Activated gamma-delta T cell treated with Interleukin-2 at 50 U/mL for 16 hours (primary cell): ENCODE data around the gene PSENEN.

Experiments used
- DNase-seq: peaks from one replicate; pipeline ENCODE4 v3.0.0-alpha.2; 2020

Gene PSENEN, protein sequence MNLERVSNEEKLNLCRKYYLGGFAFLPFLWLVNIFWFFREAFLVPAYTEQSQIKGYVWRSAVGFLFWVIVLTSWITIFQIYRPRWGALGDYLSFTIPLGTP

DNA sequence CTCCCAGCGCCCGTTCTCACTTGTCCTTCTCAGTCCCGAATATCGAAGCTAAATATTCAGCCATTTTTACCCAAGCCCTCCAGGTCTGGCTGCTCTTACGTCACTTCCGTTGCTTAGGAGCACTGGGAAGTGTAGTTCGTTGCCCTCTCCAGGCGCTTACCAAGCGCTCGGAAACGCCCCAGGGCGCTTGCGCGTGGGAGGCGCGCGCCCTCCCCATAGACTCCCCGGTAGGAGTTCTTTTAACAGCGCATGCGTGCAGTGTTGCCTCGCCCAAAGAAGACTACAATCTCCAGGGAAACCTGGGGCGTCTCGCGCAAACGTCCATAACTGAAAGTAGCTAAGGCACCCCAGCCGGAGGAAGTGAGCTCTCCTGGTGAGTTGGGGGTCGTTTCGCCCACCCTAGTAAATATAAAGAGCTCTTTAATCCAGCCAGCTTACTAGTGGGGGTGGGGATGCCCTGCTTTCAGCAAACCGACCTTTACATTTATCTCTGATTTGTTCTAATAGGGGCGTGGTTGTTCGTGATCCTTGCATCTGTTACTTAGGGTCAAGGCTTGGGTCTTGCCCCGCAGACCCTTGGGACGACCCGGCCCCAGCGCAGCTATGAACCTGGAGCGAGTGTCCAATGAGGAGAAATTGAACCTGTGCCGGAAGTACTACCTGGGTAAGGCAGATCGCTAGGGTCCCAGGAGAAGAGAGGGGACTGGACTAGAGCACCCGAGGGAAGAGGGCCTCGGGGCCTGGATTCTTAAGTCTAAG lies at the start of gene PSENEN, which contains the start of gene U2AF1L4:
Gene PSENEN (plus strand): TSS at position 324 of the 759 bp plus-strand sequence. CDS start 280 bp downstream, at position 604.
Gene U2AF1L4 (minus strand): TSS at position 91 of the 759 bp plus-strand sequence. CDS start 27 bp downstream, at position 64.
- peak; percentile 96 for DNase-seq

DNA sequence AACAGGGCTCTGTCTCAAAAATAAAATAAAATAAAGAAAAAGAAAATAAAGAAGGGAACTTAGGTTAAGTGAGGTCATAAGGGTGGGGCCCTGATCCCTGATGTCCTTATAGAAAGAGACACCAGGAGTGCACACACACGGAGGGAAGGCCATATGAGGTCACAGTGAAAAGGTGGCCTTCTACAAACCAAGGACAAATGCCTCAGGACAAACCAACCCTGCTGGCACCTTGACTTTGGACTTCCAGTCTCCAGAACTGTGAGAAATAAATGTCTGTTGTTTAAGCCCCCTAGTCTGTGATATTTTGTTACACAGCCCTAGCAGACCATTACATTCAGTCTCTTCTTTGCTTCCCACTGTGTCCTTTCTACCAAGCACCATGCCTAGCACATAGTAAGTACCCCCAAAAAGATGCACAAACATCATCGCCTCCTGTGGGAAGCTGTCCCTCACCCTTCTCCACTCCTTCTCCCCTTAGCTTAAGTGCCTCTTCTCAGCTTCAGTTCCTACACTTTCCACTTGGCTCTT lies 49.5 kb upstream of the PSENEN start:
- no peak for DNase-seq

DNA sequence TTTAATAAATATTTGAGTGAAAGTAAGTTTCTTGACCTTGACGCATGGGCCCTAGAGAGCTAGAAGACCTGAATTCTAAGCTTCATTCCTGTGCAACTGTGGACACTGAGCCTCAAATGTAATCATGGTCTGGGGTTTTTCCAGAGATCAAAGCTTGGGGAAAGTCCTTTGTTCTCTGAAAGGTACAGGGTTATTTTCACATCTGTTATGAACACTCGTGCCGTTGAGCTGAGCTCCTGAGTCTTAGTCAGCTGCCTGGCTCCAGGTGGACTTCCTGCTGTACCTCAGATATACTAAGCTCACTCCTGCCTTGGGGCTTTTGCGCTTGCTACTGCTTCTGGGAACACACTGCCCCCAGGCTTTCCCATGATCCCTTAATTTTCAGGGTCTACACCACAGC lies 48.6 kb upstream of the PSENEN start:
- DNase-seq, result no peak

DNA sequence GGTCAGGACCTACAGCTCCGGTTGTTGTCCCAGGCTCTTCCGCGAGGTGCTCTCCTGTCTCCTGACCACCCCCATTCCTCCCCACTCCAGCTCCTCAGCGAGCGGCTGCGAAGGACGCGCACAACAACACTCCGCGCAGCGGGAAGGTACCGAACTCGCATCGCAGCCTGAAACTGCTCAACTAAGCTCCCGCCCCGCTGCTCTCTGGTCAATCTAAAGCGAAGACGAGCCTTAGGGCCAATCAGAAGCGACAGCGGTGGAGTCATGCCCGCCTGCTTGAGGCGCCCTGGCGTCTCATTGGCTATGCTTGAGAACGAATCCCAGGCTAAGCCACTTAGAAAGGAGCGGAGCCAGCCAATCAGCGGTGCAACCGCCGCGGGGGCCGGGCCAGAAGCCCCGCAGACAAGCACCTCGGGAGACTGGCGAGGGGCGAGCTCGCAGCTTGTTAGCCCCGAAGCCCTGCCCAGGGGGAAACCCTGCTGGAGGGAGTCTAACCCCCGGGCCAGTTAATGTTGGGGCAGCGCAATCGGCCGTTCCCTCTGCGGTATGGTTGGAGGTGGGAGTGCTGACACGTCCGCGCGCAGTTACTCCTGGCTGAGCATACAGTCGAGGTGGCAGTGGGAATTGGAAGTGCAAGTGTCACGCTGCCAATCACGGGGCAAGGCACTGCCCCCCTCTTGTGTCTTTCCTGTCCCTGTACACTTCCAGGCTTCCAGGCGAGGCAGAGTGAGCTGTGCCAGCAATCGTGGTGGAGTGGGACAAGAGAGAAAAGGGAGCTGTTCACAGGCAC lies 43.0 kb upstream of the PSENEN start:
- DNase-seq, result peak; percentile 88

DNA sequence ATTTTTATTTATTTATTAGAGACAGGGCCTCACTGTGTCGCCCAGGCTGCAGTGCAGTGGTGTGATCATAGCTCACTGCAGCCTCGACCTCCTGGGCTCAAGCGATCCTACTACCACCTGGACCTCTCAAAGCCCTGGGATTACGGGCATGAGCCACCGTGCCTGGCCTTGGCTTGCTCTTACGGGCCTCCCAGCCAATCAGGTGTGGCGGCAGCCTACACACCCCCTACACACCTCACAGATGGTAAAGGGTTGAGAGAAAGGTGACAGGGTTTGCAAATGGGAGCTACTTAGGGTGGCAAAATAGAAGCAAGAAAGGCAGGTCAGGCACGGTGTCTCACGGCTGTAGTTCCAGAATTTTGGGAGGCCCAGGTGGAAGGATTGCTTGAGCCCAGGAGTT lies 42.1 kb upstream of the PSENEN start:
- DNase-seq, result no peak

DNA sequence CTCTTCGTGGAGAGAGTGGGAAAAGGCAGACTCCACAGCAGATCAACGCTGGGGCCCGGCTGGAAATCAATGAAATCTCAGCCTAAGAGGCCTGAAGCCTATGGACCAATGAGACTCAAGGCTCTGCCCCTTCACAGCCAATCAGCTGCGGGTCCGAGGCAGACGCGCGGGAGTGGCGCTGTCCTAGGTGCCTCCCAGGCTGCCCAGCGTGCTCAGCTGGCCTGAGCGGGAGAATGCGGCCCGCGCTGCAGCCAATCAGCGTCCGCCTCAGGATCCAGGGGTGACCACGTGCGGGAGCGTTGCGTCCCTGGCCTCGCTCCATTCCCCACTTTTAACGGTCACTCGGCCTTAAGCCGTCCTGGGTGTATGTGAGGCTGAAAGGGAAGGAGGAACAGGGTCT lies 41.2 kb upstream of the PSENEN start, which contains the start of gene ZBTB32:
Gene ZBTB32 (plus strand): TSS at position 341 of the 400 bp plus-strand sequence. CDS start 10,069 bp downstream, outside the sequence.
- no peak for DNase-seq

DNA sequence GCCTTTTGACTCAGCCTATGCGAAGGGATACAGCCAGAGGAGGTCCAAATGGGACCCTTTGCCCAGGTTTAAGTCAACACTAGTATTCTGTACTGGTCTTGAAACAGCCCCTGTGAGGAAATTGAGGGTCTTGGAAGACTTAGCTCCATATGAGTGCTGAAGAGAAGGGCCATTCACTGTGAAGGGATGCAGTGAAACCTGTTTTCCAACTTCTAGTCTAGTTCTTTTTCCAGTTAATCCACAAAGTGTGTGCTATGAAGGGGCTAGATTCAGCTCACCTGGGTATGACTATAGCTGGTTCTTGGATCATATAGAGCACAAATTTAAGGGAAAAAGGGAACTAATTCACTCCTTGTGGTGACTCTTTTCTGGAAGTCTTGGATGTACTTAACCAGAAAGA lies 37.1 kb upstream of the PSENEN start:
- DNase-seq, result no peak

DNA sequence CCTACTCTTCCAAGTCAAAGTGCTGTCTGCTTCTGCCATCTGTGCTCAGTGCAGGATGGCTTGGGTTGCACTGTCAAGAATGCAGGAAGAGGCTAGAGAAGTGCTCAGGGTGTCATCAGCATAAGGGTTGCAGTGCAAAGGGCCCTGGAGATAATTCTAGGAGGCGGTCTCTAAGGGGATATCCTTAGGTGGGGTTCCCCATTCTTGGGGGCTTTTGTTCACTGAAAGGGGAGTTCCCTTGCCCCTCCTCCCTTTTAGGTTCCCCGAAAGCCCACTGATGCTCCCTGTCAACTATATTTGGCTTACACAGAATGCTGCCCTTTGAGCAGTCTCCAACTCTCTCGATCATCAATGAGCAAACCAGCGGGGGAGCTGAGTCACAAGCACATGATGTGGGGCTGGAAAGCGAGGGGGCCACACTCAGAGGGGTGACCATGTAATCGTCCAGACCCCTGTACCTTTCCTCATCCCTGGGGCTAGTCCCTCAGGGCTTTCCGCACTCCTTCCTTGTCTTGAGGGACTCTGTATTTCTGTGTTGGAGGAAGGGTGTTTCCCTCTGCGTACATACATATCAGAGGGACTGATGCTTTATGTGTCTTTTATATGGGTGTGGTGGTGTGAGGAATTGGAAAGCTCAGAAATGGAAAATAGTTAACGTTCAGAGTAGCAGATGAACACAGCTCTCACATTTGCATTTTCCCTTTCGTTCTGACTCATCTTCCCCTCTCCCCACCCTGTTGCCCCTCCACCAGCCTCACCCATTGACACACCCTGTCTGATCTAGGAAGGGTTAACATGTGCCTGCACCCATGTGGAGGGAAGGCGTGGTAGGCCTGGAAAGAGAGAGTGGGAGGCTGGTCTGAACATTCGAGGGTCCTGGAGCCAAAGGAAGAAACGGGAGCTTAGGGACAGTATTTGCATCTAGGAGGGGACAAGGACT lies 34.4 kb upstream of the PSENEN start:
- DNase-seq, result no peak

DNA sequence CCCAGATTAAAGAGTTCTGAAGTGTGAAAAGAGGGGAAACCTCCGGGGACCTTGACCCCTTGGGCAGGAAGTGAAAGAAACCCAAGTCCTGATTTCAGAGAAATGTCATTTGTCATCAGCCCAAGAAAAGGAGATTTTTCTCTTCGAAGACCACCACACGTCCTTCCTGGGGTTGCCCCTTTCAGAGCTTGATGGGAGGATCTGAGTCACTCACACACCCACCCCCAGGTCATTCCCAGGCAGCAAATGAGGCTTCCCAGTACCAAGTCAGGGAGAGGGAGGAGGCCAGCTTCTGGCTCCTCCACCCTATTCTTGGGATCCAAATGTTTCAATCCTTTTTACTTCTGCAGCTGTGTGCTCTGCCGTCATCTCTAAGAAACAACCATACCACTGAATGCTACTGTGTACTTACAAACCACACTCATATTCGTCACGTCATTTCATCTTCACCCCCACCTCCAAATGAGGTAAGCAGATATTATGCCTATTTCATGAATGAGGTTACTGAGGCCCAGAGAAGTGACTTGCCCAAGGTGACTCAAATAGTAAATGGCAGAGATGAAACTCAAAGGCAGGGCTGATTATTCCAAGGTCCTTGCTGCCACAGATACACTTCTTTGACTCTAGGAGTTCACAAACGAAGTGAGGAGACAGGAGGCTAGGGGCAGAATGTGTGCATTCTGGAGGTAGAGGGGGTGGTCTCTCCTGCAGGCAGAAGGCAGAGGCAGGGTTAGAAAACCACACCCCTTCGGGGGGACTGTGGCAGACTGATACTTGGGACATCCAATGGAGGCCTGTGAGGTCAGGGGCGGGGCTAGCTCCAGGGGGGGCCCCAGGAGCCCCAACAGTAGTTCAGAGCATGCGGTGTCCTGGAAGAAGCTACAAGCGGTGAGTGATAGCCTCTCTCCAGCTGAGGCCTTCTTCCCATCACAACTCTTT lies 32.6 kb upstream of the PSENEN start:
- DNase-seq, result no peak

DNA sequence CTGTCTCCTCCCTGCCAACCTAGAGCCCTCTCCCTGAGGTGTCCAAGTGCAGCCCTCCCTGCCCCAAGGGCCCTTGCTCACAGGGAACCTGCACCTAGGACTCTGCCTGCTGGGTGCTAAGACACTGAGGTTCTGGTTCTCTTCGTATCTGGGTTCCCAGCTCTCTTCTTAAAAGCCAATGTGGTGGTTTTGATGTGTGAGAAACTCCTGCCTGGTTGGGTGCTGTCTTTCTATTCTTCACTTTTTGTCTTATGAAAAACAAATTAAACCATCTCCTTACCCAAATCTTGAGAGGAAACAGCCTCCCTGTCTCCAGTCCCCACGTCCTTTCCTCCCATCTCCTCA lies 32.0 kb upstream of the PSENEN start:
- no peak for DNase-seq

DNA sequence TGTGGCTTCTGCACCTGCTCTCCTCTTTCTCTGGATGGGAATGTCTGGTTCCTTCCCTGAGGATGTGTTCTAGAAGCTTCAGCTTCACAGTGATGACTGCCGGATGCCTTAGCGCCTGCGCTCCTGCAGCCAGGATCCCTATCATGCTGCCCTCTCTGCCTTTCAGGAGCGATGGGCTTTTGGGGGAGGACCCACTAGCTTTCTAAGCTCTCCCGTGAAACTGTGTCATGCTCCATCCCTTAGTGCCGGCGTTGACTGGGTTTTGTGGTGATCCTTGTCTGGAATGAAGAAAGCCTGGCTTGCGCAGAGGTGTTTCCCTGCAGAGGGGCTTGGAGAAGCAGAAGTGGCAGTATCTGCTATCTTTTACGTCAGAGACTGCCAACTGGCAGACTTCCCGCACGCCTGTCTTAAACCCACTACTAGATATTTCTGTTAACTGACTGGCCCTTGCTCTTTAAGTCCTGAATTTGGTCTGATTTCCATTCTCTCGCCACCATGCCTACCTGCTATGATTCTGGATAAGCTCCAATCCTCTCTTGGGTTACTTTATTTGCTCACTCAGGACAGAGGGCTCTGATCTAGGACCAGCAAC lies 31.5 kb upstream of the PSENEN start:
- no peak for DNase-seq

DNA sequence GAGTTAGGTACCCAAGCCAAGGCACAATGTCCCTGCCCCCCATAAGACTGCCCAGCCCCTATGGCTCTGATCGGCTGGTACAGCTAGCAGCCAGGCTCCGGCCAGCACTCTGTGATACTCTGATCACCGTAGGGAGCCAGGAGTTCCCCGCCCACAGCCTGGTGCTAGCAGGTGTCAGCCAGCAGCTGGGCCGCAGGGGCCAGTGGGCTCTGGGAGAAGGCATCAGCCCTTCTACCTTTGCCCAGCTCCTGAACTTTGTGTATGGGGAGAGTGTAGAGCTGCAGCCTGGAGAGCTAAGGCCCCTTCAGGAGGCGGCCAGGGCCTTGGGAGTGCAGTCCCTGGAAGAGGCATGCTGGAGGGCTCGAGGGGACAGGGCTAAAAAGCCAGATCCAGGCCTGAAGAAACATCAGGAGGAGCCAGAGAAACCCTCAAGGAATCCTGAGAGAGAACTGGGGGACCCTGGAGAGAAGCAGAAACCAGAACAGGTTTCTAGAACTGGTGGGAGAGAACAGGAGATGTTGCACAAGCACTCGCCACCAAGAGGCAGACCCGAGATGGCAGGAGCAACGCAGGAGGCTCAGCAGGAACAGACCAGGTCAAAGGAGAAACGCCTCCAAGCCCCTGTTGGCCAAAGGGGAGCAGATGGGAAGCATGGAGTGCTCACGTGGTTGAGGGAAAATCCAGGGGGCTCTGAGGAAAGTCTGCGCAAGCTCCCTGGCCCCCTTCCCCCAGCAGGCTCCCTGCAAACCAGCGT lies 30.7 kb upstream of the PSENEN start:
- DNase-seq, result no peak

DNA sequence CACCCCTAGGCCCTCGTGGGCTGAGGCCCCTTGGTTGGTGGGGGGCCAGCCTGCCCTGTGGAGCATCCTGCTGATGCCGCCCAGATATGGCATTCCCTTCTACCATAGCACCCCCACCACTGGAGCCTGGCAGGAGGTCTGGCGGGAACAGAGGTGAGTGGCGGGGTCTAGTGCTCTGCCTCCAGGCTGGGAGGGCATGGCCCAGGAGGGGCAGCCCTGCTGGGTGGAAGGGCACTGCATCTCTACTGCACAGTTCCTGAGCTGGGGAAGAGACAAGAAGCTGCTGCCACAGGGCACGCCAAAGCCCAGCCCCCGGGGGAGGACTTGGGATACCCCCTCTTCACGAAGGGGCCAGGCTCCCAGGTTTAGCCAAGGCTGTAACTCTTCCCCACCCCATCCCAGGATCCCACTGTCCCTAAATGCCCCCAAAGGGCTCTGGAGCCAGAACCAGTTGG lies 30.1 kb upstream of the PSENEN start:
- DNase-seq, result no peak

DNA sequence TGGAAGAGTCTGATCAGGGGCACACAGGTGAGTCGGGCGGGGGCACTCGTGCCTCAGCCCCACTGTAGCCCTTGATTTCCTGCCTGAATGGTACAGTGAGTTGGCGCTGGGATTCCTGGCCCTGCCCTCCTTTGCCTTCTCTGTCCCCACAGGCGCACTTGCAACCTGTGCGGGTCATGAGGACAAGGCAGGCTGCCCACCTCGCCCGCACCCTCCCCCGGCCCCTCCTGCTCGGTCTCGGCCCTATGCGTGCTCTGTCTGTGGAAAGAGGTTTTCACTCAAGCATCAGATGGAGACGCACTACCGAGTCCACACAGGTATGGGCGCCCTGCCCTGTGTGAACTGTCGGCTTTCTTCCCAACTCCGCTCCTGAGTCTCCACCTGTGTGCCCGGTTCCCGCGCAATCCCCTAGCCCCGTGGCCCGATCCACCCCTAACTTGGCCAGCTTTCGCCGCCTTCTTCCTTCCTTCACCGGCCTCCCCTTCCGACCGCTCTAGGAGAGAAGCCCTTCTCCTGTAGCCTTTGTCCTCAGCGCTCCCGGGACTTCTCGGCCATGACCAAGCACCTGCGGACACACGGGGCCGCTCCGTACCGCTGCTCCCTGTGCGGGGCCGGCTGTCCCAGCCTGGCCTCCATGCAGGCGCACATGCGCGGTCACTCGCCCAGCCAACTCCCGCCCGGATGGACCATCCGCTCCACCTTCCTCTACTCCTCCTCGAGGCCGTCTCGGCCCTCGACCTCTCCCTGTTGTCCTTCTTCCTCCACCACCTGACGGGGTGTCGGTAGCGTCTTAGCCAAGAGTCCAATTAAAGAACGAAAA lies 29.3 kb upstream of the PSENEN start:
- DNase-seq, result no peak

DNA sequence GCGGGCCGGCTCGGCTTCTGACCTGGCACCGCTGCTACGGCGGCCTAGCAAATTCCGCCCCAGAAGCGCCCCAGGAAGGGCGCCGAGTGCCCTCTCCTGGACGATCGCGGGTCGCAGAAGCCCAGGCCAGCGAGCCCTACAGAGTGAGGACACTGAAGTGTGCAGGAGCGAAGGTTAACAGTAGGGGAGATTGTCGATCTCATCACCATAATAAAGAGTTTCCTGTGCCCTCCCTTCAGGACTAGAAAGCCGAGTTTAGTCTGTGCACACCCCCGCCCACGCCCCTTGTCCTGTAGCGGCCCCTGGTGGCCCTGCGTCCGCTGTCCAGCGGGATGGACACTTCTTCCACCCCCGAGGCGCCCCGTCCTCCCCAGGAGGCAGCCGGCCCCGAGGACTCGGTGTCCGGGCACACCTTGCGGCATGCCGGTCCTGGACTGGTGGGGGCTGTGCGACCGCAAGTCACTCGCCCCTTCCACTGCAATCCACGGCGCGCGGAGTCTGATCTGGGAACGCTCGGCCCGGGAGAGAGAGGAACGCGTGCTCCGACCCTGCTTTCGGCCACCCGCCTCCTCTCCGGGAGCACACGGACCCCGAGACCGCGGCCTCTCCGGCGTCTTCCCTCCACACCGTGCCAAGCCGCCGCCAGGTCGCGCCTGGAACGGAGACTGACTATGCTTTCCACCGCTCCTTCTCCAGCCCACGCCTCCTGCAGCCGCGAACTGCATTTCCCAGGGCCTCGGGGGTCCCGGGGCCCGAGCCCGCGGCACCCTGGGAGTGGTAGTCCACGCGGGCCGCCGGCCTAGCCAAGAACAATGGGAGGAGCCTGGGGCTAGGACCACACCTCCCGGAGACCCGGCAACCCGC lies 28.4 kb upstream of the PSENEN start:
- DNase-seq, result peak; percentile 96

DNA sequence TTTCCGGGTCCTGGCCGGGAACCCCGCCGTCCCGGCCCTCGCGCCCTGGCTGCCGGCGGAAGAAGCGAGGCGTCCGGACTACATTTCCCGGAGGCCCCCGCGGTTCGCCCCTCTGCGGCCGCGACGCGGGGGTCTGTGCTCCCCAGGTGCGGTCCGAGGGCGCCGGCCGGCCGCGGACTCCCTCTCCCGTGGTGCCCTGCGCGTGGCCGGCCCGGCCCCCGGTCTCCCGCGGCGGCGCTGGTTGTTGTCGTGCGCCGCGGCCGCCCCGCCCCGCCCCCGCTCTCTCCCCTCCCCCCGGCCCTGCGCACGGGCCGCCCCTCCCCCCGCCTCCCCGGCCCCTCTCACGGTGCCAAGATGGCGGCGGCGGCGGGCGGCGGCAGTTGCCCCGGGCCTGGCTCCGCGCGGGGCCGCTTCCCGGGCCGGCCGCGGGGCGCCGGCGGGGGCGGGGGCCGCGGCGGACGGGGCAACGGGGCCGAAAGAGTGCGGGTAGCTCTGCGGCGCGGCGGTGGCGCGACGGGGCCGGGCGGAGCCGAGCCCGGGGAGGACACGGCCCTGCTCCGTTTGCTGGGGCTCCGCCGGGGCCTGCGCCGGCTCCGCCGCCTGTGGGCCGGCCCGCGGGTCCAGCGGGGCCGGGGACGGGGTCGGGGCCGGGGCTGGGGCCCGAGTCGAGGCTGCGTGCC lies 27.6 kb upstream of the PSENEN start, which contains the start of gene KMT2B:
Gene KMT2B (plus strand): TSS at position 339 of the 680 bp plus-strand sequence. CDS start 16 bp downstream, at position 355.
- DNase-seq, result no peak

DNA sequence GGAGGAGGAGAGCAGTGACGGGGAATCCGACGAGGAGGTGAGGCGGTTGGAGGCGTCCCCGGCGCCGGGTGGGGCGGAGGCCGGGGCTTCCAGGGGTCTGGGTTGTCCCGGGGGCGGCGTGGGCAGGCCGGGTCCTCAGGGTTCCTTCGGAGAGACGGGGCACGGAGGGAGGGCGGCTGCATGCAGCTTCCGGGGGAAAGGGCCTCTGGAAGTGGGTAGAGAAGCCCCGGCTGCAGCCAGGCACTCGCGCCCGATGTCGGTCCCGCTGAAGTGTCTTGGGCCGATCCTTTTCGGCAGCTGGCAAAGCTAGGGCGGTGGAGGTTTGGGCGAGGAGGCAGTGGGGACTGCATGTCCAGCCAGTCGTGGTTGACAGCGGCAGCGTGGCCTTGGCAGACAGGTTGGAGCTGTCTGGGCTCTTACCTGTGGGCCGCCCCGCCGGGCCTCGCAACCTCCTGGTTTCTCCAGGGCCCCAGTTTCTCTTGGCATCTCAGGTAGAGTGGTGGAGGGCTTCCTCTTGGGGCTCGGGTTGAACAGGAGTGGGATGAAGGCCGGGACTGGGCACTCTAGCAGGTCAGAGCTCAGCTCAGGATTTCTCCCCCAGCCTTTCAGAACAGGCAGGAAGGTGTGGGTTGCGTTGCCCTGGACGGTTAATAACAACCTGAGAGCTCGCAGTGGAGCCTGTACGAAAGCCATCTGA lies 27.0 kb upstream of the PSENEN start:
- peak; percentile 44 for DNase-seq
